A172 (cell line): Measurements from ENCODE around the gene OR9A2. TPM values are rescaled to one million over a fixed set of nuclear protein-coding genes. Genes with fewer than 3 reads are reported as not detected.
"Not testable (repeated sequence)": the region's sequence is repeated elsewhere in the genome, so short reads cannot be mapped to it uniquely, and the experiment has no call there.

Source experiments
- DNase-seq: peaks from one replicate; pipeline ENCODE4 v3.0.0-alpha.2; 2015; ENCODE audit warnings: low spot score
- total RNA-seq: library from RNA; depleted of rRNA; stranded (reverse); fragments of >200 nt; shearing (Covaris generic); gene quantifications from 2 replicates; pipeline ENCODE4 v1.2.3, GENCODE V29; 2014

The OR9A2 gene
- total RNA-seq, 1 experiment from 2014 or later: not detected

GRCh38 chr7:143018931-143019330 lies 8.0 kb downstream of the OR9A2 start:
- no peak for DNase-seq

GRCh38 chr7:143016996-143017395 lies 9.9 kb downstream of the OR9A2 start:
- no peak for DNase-seq

GRCh38 chr7:143015926-143016490 lies 10.9 kb downstream of the OR9A2 start:
- DNase-seq: no peak

GRCh38 chr7:143015084-143015483 lies 11.8 kb downstream of the OR9A2 start:
- DNase-seq: no peak

- DNase-seq: peak; percentile 72
These were observed 13.0 kb downstream of the OR9A2 start for GRCh38 chr7:143013893-143014292.

GRCh38 chr7:143013473-143013872 lies 13.5 kb downstream of the OR9A2 start:
- DNase-seq: no peak

- no peak for DNase-seq
These were observed 14.5 kb downstream of the OR9A2 start for GRCh38 chr7:143012409-143012808.

GRCh38 chr7:143012001-143012400 lies 14.9 kb downstream of the OR9A2 start:
- no peak for DNase-seq

GRCh38 chr7:143008007-143008901 lies 18.7 kb downstream of the OR9A2 start:
- DNase-seq: peak; percentile 48

- no peak for DNase-seq
These were observed 21.2 kb downstream of the OR9A2 start for GRCh38 chr7:143005632-143006260.

GRCh38 chr7:143003393-143004051 lies 23.4 kb downstream of the OR9A2 start:
- peak; percentile 37 for DNase-seq

GRCh38 chr7:143002898-143003297 lies 24.0 kb downstream of the OR9A2 start:
- DNase-seq: no peak

GRCh38 chr7:143002106-143002505 lies 24.8 kb downstream of the OR9A2 start:
- DNase-seq: peak; percentile 19

- no peak for DNase-seq
These were observed 26.3 kb downstream of the OR9A2 start for GRCh38 chr7:143000648-143001047.

- no peak for DNase-seq
These were observed 27.1 kb downstream of the OR9A2 start for GRCh38 chr7:142999793-143000192.

- DNase-seq: no peak
These were observed 28.0 kb downstream of the OR9A2 start for GRCh38 chr7:142998966-142999365.

- no peak for DNase-seq
These were observed 29.4 kb downstream of the OR9A2 start for GRCh38 chr7:142997456-142997989.

GRCh38 chr7:142992427-142992826 lies 34.5 kb downstream of the OR9A2 start:
- DNase-seq: no peak

- no peak for DNase-seq
These were observed 42.6 kb downstream of the OR9A2 start for GRCh38 chr7:142984297-142984696.

GRCh38 chr7:142983825-142984224 lies 43.1 kb downstream of the OR9A2 start:
- no peak for DNase-seq

GRCh38 chr7:142978402-142978801 lies 48.5 kb downstream of the OR9A2 start:
- DNase-seq: not testable (repeated sequence)
